ENCODE data around the gene CATSPERD. TPM values are rescaled to one million over a fixed set of nuclear protein-coding genes. Genes with fewer than 3 reads are reported as not detected.

CATSPERD gene
- total RNA-seq, 1 experiment from 2014 or later, result not detected

- Histone ChIP-seq H3K23me2 (ENCODE audit: insufficient read length, low read depth, low read length, poor library complexity, severe bottlenecking) (no peaks in the 10 kb centered on the region), H3K23ac (ENCODE audit: insufficient read length, low read depth, low read length) (no peak overlapping the region), H2BK15ac (ENCODE audit: low read depth, low read length) (no peak overlapping the region), H3K14ac (ENCODE audit: insufficient read depth, low read length) (no peak overlapping the region), H3K18ac (ENCODE audit: insufficient read length, low read depth, low read length) (no peak overlapping the region), H3K56ac (ENCODE audit: insufficient read length, low read depth, low read length) (no peak overlapping the region), H2BK20ac (ENCODE audit: low read depth, low read length, poor library complexity, severe bottlenecking) (no peak overlapping the region), H4K91ac (ENCODE audit: insufficient read length, low read depth, low read length) (no peak overlapping the region), H4K8ac (replicated peaks; ENCODE audit: insufficient read length, low read depth, low read length) (no peak overlapping the region), H3K79me1 (ENCODE audit: insufficient read depth, low read depth, low read length, poor library complexity, severe bottlenecking) (no peaks in the 10 kb centered on the region), H3K27ac (ENCODE audit: insufficient read length, low read depth, low read length) (no peak overlapping the region), H3K4ac (ENCODE audit: low read depth, low read length) (no peak overlapping the region), H2BK12ac (ENCODE audit: insufficient read length, low read depth, low read length) (no peak overlapping the region), H4K20me1 (ENCODE audit: control insufficient read depth, insufficient read depth, insufficient read length) (no peaks in the 10 kb centered on the region), H2BK120ac (ENCODE audit: low read depth, low read length, poor library complexity, severe bottlenecking) (no peak overlapping the region), H3K27me3 (ENCODE audit: insufficient read depth, low read length) (no peaks in the 10 kb centered on the region), H3K4me2 (ENCODE audit: insufficient read depth, insufficient read length, low read length) (no peak overlapping the region), H2AK5ac (ENCODE audit: insufficient read length, low read length) (no peak overlapping the region), H3K9ac (ENCODE audit: extremely low read depth, insufficient read length, low read length) (no peak overlapping the region), H3K4me1 (ENCODE audit: insufficient read depth, low read length) (no peaks in the 10 kb centered on the region), H4K5ac (ENCODE audit: insufficient read length, low read depth, low read length) (no peak overlapping the region), H3K79me2 (ENCODE audit: insufficient read depth, low read length) (no peaks in the 10 kb centered on the region), H2AFZ (ENCODE audit: low read length) (no peak overlapping the region), H2BK5ac (ENCODE audit: insufficient read length, low read length) (no peak overlapping the region), H3K9me3 (ENCODE audit: control insufficient read depth, low read depth, low read length) (no peaks in the 10 kb centered on the region), H3T11ph (ENCODE audit: low read length) (no peak overlapping the region)
- Mint-ChIP-seq H3K27ac (no peak overlapping the region), H3K9me3 (no peaks in the 10 kb centered on the region; a peak in 2 of 5 replicates), H3K27me3 (ENCODE audit: low read depth) (no peaks in the 10 kb centered on the region), H3K4me3 (no peak overlapping the region), H3K36me3 (ENCODE audit: insufficient read depth in 1 of 3, low read depth in 3 of 3) (peaks cover 25 to 45% (median 43%) of the 10 kb centered on the region in 3 experiments), H3K4me1 (peaks cover 0 to 8% of the 10 kb centered on the region in 2 experiments; a peak in 3 of 4 replicates)
- no peak for TF ChIP-seq CTCF (conservative IDR thresholded peaks at IDR 0.05)
- DNase-seq, result no peak
- WGBS (ENCODE audit: extremely low coverage, insufficient read length, low lambda C conversion rate), result no CpG with 5 or more reads among the region's 44 CpGs
These were observed 66.4 kb downstream of the CATSPERD start for GRCh38 chr19:5786593-5787408.

Data from H9 (cell line).